HepG2 (cell line): Measurements from ENCODE around the gene PPIL6. TPM values are rescaled to one million over a fixed set of nuclear protein-coding genes. Genes with fewer than 3 reads are reported as not detected.

Source experiments
- ATAC-seq: fragments of 200-7000 bp; cut with Tn5 transposase; 3 replicates; pipeline ENCODE4 v1.9.1; 2020; ENCODE audit warnings: mild to moderate bottlenecking, moderate library complexity
- BruUV-seq: library from RNA; stranded (reverse); fragments of 400-500 nt; replicated peaks from 2 replicates; lab custom pipeline; 2021; lab: Mats Ljungman, UMichigan
- CTCF ChIA-PET: fragments of 300-600 bp; formaldehyde crosslinking; extraction: SDS; loops from one replicate; lab custom pipeline; 2021; ENCODE audit warnings: low total read pairs, inconsistent platforms, low intra/inter-chr PET ratio; lab: Yijun Ruan, JAX
- POLR2A ChIA-PET: fragments of 350-600 bp; sonication (Branson Sonifier 250); formaldehyde crosslinking; loops from one replicate; lab custom pipeline; 2020; ENCODE audit warnings: antibody characterized with exemption, inconsistent platforms; lab: Yijun Ruan, JAX
- DNase-seq: peaks from one replicate; pipeline ENCODE4 v3.0.0-alpha.2; 2015; ENCODE audit warnings: low spot score
- FAIRE-seq: peaks from 3 replicates; lab custom pipeline; 2011; peaks lifted over from hg19 to GRCh38; lab: Jason Lieb, UNC
- H2AFZ ChIP-seq: one replicate; pipeline ENCODE4 v1.6.1; 2011; ENCODE audit warnings: low read length, inconsistent platforms
- H3K27ac ChIP-seq: fragments of 300-600 bp; 3 replicates; pipeline ENCODE4 v1.8.0; 2011; ENCODE audit warnings: mixed run types, mild to moderate bottlenecking, mixed read lengths, low read length, inconsistent platforms; ENCODE audit not compliant: insufficient read depth; ENCODE audit errors: extremely low read length
- H3K27me3 ChIP-seq, 2 experiments: fragments of 200-600 bp in 1 of 2; 2 replicates in 1 of 2; 3 replicates in 1 of 2; pipeline versions ENCODE4 v1.6.0 to v1.8.0; 2011; ENCODE audit warnings: low read length in 2 of 2, mild to moderate bottlenecking in 2 of 2, moderate library complexity in 2 of 2, inconsistent platforms in 1 of 2; ENCODE audit not compliant: insufficient read depth in 2 of 2, control insufficient read depth in 1 of 2
- H3K36me3 ChIP-seq, 2 experiments: fragments of 200-600 bp in 1 of 2; replicated peaks in 1 of 2; 2 replicates in 1 of 2; 3 replicates in 1 of 2; pipeline versions ENCODE4 v1.5.1 to v1.8.0; 2011; ENCODE audit warnings: low read length in 2 of 2, inconsistent platforms in 1 of 2; ENCODE audit not compliant: insufficient read depth in 2 of 2, control insufficient read depth in 1 of 2
- H3K4me1 ChIP-seq: 2 replicates; pipeline ENCODE4 v1.5.1; 2012; ENCODE audit warnings: low read length, inconsistent platforms; ENCODE audit not compliant: insufficient read depth
- H3K4me2 ChIP-seq: 2 replicates; pipeline ENCODE4 v1.6.0; 2011; ENCODE audit warnings: low read depth, low read length, inconsistent platforms
- H3K4me3 ChIP-seq, 3 experiments: fragments of 200-600 bp in 1 of 3; sonication (generic), shearing (Covaris generic) in 1 of 3; replicated peaks in 1 of 3; 2 replicates each; pipeline ENCODE4 v1.5.1; 2011 to 2016; ENCODE audit warnings: low read length in 3 of 3, inconsistent platforms in 2 of 3, low read depth in 2 of 3, mild to moderate bottlenecking in 2 of 3, control low read depth in 1 of 3, mixed read lengths in 1 of 3; ENCODE audit not compliant: insufficient read depth in 1 of 3
- H3K79me2 ChIP-seq: one replicate; pipeline ENCODE4 v1.6.1; 2011; ENCODE audit warnings: low read length, inconsistent platforms; ENCODE audit not compliant: insufficient read depth
- H3K9ac ChIP-seq: 2 replicates; pipeline ENCODE4 v1.6.0; 2011; ENCODE audit warnings: mild to moderate bottlenecking, low read depth, low read length, inconsistent platforms; ENCODE audit not compliant: insufficient read depth
- H3K9me3 ChIP-seq: 2 replicates; pipeline ENCODE4 v1.5.1; 2012; ENCODE audit warnings: mild to moderate bottlenecking, low read length
- H4K20me1 ChIP-seq: 2 replicates; pipeline ENCODE4 v1.6.0; 2011; ENCODE audit warnings: inconsistent platforms, mild to moderate bottlenecking, low read length, moderate library complexity; ENCODE audit not compliant: insufficient read depth
- ARNT ChIP-seq: fragments of 450-650 bp; IDR thresholded peaks from 2 replicates; pipeline ENCODE4 v1.6.1; 2017
- HIC2 ChIP-seq: sonication (generic); formaldehyde crosslinking; IDR thresholded peaks from 2 replicates; pipeline ENCODE4 v1.9.0; 2022; ENCODE audit warnings: low read depth, missing genetic modification reagents
- NFKB2 ChIP-seq: sonication (generic); formaldehyde crosslinking; IDR thresholded peaks from 2 replicates; pipeline ENCODE4 v1.4.0; 2020; ENCODE audit warnings: missing genetic modification reagents, borderline replicate concordance
- POLR2G ChIP-seq: fragments of 200-400 bp; formaldehyde crosslinking; IDR thresholded peaks from 2 replicates; pipeline ENCODE4 v1.6.1; 2018; ENCODE audit warnings: mild to moderate bottlenecking, low read depth, low read length, moderate library complexity
- TFE3 ChIP-seq: IDR thresholded peaks from 2 replicates; pipeline ENCODE4 v1.6.1; 2016
- ZNF207 ChIP-seq: fragments of 450-650 bp; IDR thresholded peaks from 2 replicates; pipeline ENCODE4 v1.6.1; 2016; ENCODE audit warnings: antibody characterized with exemption, borderline replicate concordance
- in situ Hi-C: cut with HindIII; loops from 2 replicates; pipeline ENCODE4 v1.10.0; 2017; ENCODE audit warnings: low pct_unique_long_range_greater_than_20kb; ENCODE audit not compliant: extremely low pct_ligation_motif_present
- intact Hi-C: fragments of 100-400 bp; cut with micrococcal nuclease; formaldehyde crosslinking; loops from one replicate; pipeline ENCODE4 v1.10.0; 2022; ENCODE audit not compliant: unreplicated experiment
- polyA plus RNA-seq, 8 experiments: library from polyadenylated mRNA; depleted of rRNA in 3 of 8; stranded (reverse) in 7 of 8; unstranded in 1 of 8; fragments of >200 nt; fragmentation: Illumina TruSeq in 4 of 8; extraction: Trizol in 4 of 8; gene quantifications; 2 replicates each; pipeline versions ENCODE4 v1.2.1 to v1.2.3, GENCODE V29; 2011 to 2016; ENCODE audit warnings: low read depth in 4 of 8, missing spikeins in 1 of 8, mixed read lengths in 1 of 8; ENCODE audit not compliant: insufficient read depth in 1 of 8
- total RNA-seq, 5 experiments: library from RNA; depleted of rRNA; stranded (reverse); fragments of >200 nt; fragmentation: Illumina TruSeq; extraction: Trizol; gene quantifications; 2 replicates each; pipeline ENCODE4 v1.2.3, GENCODE V29; 2016; ENCODE audit warnings: low read depth in 1 of 5

PPIL6 gene
- total and polyA plus RNA-seq, 2 of the 13 experiments (the other 11 are each of a cell fraction or from before 2014, with no cell fraction given) = 0.22 to 0.46 TPM

DNA sequence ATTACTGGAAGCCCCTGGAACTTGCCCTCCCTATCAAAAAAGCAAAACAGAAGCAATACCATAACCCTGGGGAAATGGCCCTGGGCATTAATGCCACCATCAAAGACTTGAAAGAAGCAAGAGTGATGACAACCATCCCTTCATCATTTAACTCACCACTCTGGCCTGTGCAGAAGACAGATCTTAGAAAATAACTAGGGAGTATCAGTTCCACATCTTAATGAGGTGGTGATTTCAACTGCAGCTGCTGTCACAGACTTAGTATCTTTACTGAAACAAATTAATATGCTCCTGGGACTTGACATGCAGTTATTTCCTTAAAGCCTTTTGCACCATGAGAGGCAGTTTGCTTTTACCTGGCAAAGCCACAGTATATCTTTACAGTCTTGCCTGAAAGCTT, 82.2 kb downstream of the PPIL6 start:
- peaks cover 3 to 31% of the 10 kb centered on the region in 2 experiments for H3K36me3 ChIP-seq
- ChIA-PET CTCF (no interaction called here), POLR2A (no interaction called here)
- H3K27me3 ChIP-seq = no peaks in the 10 kb centered on the region
- 0 out of 2 replicates have a peak, but pooled peaks cover 6% of the 10 kb centered on the region for H4K20me1 ChIP-seq
- no peak overlapping the region for H3K4me3 ChIP-seq
- H3K79me2 ChIP-seq = no peaks in the 10 kb centered on the region
- TF ChIP-seq NFKB2 (CRISPR knock-in tag) = no peak
- TF ChIP-seq POLR2G = no peak
- TF ChIP-seq TFE3 (CRISPR knock-in tag) = no peak
- TF ChIP-seq ZNF207 = no peak
- no peak for TF ChIP-seq ARNT
- TF ChIP-seq HIC2 (CRISPR knock-in tag) = no peak
- no peak for FAIRE-seq
- H3K4me1 ChIP-seq = no peaks in the 10 kb centered on the region
- H2AFZ ChIP-seq = no peak overlapping the region
- in situ Hi-C loops = no loop called here
- BruUV-seq = no TSS peak
- H3K27ac ChIP-seq = no peak overlapping the region
- no peak for DNase-seq
- peaks cover 17% of the 10 kb centered on the region for H3K9me3 ChIP-seq
- no peak for ATAC-seq
- no peak overlapping the region for H3K9ac ChIP-seq
- no peak overlapping the region for H3K4me2 ChIP-seq
- intact Hi-C loops = no loop called here
